ENCODE data around the gene FAIM2.

FAIM2 gene

DNA sequence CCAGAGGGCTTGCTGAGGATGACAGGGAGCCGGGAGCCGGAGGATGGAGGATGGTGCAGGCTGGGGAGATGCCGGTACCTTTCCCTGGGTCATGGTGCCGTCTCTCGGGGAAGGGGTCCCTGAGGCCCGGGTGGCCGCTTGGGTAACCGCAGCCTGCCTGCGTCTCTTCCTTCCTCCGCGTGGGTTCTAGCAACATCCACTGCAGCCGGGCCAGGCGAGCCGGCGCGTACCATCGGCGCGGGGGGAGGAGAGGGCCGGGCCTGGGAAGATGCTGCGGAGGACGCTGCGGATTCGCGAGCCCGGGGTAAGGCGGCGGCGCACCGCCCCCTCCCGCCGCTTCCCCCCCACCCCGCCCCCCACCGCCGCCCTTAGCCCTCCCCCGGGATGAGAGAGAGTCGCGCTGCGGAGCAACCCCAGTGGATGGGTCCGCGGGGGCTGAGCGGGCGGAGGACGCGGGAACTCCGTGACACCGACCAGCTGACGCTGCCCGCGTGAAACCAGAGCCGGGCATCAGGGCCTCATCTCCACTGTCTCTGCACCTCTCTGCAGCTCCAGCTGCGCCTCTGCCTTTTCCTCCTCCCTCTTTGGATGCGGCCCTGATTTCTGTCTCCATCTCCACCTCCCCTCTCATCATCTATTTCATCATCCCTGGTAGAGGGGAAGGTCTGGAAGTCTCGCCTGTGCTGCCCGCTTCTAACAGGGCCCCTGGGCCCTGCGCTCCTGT, at the start of gene FAIM2:
Gene FAIM2, minus strand, starts transcription at position 201 of the 724 bp plus-strand sequence. Its CDS starts 108 bp downstream, at position 93.
- no peak for DNase-seq (ENCODE audit: low spot score)

DNA sequence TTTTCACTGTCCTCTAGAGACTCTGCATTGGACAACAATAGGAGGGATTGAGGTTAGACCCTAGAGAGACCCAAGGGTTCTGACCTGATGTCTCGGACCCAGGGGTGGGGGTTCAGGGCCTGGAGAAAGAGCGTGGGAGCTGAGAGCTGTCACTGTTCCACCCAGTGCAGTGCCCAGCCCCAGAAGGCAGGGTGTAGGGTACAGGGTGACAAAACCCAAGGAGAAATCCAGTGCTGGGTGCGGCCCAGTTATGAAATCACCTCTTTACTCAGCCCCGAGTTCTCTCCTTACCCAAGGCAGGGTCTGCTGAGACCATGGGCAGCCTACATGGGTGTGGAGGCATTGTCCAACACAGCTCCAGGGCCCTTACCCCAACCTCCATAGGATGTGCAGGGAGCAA, 49.5 kb upstream of the FAIM2 start:
- no peak for DNase-seq (ENCODE audit: low spot score)

DNA sequence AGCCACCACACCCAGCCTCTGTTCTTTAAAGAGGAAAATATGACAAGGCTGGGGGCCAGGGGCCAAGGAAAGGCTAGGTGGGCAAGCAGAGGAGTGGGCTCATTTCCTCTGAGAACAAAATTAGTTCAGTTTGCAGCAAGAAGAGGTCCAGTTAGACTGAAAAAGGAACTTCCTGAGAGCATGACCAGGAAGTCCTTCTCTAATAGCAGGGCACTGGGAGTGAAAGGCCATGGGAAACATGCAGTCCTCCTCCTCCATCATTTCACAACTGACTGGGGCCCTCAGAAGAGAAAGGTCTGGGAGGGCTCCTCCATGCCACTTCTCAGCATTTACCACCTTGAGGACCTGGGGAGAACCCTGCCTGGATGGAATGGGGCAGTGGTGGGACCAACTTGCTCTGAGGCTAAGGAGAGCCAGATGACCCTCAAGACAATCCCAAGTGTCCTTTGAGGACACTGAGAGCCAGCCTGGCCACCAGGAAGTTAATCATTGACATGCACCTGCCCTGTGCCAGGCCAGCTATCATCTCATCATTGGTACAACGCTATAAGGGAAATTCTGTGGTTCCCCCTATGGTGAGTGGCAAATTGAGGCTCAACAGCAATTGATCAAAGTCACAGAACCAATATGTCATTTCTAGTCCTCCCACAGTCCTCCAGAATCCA, 48.8 kb upstream of the FAIM2 start:
- no peak for DNase-seq (ENCODE audit: low spot score)

DNA sequence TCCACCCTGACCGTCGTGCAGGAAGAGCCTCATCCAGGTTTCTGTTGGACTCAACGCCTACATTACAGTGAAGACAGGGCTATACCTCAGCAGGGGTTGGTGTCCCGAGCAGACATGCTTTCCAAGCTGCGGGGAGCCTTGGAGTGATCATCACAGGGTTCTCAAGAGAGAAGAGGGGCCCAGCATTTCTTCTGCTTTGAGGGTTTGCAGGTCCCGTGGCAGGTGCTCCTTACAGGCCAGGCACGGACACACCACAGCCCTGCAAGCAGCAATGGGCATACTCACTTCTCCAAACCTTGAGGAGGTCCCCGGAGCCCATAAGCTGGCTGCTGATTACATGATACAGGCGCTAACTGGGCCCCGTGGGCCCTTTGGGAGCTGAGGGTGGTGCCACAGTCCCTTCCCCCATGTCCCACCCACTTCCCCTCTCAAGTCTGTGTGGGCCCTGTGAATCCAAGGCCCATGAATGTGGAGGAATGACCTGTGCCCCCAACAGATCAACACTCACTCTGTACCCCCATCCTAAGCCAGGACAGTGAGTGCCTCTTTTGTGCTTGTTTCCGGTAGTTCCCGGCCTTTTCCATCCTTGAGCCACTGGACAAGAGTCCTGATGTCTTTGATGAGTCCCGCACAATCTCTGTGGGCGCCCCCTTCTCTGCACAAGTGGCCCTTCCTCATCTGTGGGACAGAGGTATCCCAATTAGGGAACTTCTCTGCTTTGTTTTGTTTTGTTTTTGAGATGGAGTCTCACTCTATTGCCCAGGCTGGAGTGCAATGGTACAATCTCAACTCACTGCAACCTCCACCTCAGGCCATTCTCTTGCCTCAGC, 47.9 kb upstream of the FAIM2 start:
- no peak for DNase-seq (ENCODE audit: low spot score)

DNA sequence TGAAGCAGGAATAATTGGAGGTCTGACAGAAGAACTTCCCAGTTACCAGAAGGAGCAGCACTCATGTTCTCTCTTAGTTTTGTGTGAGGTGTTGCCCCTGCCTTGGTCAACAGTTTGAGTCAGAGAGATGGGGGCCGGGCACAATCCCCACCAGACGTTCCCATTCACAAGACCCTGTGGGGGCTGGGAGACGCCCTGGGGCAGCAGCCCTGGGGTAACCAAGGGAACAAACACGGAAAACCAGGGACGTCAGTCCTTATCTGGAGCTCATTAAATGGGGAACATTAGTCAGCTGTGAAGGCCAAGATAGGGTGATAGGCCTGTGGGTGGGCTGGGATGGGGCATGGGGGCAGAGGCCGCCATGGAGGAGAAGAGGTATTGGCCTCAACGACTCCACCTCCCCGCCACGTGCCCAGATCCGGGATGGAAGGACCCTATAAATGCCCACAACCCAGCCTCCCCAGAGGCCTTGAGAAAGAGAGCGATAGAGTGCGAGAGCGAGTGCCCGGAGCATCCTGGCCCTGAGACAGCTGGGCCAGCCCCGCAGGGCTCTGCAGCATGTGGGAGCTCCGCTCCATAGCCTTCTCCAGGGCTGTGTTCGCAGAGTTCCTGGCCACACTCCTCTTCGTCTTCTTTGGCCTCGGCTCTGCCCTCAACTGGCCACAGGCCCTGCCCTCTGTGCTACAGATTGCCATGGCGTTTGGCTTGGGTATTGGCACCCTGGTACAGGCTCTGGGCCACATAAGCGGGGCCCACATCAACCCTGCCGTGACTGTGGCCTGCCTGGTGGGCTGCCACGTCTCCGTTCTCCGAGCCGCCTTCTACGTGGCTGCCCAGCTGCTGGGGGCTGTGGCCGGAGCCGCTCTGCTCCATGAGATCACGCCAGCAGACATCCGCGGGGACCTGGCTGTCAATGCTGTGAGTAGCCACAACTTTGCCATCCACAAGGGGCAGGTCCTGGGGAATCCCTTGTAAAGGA, 46.9 kb upstream of the FAIM2 start, which contains the start of gene AQP2:
Gene AQP2, plus strand, starts transcription at position 465 of the 979 bp plus-strand sequence. Its CDS starts 94 bp downstream, at position 559.
- DNase-seq (ENCODE audit: low spot score) = no peak

DNA sequence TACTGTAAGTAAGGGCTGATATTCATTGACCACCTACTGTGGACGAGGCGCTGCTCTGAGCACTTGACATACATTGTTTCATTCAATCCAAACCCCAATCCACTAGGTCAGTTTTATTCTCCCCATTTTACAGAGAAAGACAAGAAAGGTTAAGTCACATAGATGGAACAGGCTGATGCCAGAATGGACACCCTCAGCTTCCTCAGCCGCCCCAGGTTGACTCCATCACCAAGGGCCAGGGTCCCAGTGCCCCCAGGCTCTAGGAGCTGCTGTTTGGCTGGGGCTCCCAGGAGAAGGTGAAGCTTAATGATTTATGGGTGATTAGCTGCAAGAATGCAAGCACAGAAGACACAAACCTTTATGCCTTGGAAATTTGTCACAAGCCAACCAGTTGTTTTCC, 46.2 kb upstream of the FAIM2 start:
- DNase-seq (ENCODE audit: low spot score) = no peak

DNA sequence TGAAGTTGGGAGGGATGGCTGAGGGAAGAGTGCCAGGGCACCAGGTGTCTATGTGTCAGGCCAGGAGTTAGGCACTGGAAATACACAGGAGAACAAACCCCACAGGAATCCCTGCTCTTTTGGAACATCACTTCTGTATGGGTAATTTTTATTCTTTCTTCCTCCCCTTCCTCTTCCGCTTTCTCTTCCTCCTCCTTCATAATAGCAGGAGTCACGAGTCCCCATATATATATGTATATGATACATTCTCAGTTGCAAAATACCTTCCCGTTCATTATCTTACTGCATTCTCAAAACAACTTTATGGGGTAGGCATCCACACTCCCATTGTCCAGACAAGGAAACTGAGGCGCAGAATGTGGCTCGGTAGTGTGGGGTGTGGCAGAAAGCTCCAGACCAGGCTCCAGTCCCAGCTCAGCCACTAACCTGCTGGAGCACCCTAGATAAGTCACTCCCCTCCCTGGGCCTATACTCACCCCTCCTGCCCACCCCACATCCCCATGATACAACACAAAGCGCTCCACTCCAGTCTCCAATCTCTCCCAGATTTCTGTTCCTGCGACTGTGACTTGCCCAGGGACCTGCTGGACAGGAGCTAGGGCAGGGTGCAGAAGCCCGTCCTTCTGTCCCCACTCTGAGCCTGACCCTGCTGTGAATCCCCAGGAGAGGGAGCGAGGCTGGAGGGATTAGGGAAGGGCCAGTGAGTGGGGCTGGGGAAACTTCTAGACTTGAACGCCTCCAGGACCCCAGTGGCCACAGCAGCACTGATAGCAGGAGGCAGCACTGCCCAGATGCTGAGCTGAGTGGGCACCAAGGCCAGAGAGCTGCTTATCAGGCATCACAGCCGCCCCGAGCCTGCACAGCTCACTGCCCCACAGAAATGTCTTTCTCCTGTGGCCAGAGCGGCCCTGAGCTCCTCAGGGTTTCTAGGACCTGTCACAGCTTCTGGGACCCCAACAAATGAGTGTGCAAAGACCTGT, 45.5 kb upstream of the FAIM2 start:
- DNase-seq (ENCODE audit: low spot score) = no peak

DNA sequence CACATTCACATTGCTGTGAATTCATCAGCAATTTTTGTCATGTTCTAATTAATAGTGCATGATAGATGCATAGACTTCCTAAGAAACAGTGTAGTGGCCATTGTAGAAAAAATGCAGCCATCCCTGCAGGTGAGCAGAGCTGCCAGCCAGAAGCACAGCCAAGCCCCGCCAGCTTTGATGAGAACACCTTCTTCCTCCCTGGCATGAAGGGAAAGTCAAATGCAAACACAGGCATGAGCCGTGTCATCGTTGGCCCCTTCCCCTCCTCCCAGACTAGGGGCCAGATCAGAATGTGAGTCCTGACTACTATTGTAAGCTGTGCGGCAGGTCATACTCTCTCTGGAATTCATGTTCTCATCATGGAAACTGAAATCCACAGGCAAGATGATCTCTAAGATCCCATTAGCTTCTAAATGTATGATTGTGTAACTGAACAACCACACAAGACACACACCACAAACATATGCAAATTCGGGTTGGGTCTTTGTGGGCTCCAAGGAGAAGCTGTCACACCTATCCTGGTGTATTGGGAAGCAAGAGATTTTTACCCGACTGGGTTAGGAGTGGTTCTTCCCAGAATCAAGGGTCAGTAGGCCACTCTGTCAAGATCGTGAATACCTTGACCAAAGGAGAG, 44.0 kb upstream of the FAIM2 start:
- DNase-seq (ENCODE audit: low spot score) = no peak

DNA sequence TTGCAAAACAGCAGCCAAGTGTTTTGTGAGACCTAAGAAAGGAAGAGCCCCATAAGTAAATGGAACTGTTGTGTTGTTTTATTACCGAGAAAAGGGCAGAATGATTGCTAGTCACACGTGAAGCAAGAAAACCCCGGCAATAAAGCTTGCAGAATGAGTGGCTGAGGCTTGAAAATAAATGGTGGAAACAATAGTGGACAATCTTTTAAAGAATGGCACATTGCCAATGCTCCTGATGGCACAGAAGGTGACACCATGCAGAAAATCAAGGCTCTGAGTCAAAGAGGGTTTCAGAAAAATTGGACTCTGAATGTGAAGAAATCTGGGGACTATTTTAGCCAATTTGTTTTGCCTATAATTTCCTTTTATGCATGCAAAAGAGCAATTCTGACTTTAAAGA, 42.8 kb upstream of the FAIM2 start:
- no peak for DNase-seq (ENCODE audit: low spot score)

DNA sequence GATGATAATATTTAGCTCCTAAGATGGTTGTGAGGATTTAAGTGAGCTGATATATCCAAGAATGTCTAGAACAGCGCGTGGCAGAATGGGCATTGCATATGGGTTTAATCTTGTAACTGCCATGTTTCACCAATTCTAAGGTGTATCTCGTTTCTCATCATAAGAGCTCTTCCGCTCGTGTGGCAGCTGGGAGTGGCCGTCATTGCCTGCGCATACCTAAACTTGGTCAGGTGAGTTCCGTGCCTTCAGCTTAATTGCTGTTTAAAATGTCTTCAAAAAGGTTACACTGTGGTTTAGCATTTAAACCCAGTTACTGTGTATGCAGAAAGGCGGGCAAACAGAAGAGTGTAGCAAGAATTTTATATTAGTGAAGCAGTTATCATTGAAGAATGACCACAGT, 42.4 kb upstream of the FAIM2 start:
- no peak for DNase-seq (ENCODE audit: low spot score)

DNA sequence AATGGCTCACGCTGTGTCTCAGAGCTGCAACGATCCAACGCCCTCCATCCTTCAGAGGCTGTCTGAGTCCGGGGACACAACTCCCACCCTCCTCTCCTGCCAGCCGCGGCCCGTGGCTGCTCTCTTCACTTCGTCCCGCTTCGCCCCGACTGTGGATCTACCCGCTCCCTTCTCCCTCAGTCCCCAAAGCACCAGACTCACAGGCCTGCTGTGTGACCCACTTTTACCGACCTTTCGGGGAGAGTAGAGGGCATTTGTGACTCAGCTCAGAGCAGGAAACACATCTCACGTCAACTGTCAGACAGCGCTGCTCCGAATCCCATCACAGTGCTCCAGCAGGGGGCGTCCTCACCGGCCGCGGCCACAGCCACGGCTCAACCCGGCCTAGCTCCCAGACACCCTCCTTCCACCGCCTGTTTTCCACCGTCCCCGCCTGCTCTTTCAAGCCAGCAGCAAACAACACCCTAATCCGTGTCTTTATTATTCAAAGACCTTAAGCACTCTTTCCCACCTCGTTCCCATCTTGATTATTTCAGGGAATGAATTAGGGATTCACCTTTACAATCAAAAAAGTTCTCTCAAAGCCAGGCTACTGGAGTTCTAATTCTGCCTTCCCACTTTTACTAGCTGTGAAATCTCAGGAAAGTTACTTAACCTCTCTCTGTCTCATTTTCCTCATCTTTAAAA, 41.8 kb upstream of the FAIM2 start:
- peak; percentile 93 for DNase-seq (ENCODE audit: low spot score)

DNA sequence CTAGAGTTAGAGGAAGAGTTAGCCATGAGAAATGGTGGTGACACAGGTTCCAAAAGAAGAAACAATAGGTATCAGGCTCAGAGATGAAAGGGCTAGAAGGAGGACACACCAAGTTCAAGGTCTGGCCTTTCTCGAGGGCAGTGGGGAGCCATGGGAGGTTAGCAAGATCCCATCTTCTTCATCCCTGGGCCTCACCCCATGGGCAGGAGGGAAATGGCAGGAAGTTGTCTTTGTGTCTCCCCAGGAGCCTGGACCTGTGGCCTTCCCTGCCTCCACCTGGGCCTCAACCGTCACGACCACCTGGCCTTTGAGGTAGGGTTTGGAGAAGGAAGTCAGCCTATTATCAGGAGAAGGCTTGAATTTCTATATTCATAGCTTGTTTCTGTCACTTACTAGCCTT, 41.0 kb upstream of the FAIM2 start:
- no peak for DNase-seq (ENCODE audit: low spot score)

DNA sequence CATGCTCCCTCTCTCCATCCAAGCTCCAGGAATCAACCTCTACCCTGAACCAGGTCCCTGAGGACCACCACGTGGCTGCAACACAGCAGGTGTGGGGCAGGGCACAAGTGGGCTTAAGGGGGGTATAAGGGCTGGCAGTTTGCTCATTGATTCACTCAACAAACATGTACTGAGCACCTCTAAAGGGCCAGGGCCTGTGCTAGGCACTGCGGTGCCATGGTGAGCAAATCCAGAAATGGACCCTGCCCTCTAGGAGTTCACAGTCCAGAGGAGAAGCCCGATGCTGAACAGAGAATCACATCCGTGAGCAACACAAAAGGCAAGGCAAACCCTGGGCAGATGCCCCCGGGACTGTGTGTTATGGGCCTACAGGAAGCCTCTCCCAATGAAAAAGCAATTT, 40.3 kb upstream of the FAIM2 start:
- no peak for DNase-seq (ENCODE audit: low spot score)

DNA sequence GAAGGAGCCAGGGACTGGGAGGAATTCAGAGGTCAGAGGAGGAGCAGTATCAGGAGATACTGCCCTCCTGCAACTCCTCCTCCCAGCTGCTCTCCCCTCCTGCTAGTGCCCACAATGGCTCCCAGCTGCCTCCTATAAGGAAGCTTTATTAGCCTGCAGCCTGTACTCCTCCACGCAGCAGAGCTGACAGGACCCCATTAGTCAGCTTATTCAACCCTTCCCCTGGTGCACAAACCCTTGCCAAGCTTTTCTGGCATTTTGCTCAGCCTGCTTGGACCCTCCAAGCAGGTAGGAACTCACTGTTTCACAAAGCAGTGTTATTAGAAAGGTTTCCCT, 39.9 kb upstream of the FAIM2 start:
- no peak for DNase-seq (ENCODE audit: low spot score)

DNA sequence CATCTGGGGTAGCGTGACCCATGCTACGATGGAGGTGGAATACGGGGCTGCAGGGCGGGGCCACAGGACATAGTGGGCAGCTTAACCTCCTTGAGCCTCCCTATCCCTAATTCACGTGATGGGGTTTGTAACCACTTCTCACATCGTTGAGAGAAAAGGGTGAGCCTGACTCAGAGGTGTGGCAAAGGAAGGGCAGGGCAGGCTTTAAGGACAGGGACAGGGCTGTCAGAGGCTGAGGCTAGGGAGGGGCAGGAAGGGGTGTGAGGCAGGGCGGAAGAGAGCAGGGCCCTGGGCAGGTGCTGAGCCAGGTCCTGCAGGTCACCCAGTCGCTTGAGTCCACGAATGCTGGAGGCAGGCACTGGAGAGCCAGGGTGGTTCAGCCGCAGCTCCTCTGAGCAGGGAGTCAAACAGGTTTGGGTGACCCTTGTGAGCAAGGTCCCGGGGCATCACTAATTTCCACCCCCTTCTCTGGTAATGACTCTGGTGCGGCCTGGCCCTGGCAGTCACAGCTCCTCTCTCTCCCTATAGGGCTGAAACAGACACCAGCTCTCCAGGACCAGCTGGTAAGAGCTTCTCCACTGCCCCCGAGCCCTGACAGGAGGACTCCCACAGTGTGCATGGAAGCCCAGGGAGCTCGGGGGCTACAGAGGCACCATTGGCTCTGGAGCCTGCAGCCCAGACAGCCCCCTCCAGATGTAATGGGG, 39.4 kb upstream of the FAIM2 start:
- DNase-seq (ENCODE audit: low spot score) = no peak

DNA sequence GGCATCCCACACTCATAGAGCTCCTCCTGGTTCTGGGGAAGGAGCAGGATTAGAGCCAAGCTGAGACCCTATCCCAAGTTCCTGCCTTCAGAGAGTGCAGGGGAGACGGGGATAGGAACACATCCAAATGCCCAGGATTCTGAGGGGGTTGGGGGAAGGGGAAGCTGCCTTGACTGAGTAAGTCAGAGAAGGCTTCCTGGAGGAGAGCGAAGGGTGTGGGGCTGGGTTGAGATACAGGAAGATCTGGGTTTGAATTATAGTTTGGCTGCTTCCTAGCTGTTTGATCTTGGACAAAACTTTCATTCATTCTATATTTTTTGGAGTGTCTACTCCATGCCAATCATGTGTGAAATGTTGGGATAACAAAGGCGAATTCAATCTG, 38.8 kb upstream of the FAIM2 start:
- DNase-seq (ENCODE audit: low spot score) = no peak

DNA sequence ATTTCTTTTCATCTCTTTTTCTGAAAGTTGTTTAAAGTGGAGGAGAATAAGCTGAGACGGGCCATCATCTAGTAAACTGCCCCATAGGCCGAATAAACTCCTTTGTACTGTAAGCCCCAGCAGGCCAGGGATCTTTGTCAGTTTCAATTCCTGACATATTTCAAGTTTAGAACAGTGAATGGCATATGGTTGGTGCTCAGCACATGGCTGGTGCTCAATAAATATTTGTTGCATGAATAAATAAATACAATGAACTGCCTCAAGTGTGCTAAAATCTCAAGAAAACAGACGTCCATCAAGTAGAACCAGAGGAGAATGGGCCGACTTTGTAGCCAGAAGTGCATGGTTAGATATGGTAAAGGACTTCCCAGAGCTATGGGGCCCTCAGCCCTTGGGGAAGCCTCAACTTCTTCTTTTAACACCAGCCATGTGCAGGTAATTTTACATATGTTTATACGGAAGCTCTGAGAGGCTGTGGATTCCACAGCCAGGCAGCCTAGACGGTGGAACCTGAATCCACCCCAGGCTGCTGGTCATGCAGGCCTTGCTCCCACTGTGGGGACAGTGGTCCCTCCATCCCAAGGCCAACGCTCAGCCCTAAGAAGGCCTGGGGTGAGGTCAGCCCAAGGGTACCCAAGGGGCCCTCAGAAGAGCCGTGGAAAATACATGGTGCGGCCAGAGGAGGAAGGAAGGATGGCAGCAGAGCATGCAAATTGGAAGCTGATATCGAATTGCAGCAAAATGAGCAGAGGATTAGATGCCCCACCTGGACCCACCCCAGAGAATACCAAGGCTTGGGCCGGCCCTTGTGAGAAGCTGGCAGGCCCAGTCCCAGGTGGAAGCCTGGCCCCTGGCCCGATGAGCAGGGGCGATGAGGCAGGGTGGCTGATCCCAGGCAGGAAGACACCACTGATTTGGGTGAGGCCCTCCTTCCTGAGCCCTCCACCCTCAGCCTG, 38.1 kb upstream of the FAIM2 start:
- no peak for DNase-seq (ENCODE audit: low spot score)

DNA sequence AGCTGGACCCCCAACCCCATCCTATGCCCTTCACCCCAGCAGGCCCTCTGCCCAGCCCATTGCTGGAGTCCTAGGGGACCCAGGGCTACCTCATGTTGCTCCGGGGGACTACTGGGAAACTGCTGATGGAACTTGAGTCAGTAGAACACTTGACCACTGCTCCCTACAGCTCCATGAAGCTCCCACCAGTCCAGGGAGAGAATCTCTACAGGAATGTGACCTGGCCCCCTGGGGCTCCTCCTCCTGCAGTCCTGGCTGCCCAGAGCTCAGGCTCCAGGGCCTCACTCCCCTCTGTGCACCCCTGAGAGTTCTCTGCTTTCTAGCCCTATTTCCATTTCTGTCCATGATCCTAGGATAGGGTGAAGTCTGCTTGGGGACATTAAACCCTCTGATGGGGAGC, 36.0 kb upstream of the FAIM2 start:
- DNase-seq (ENCODE audit: low spot score) = no peak

Data from activated CD4-positive, alpha-beta T cell treated with anti-CD3 and anti-CD28 coated beads, Interleukin-2, Interleukin-4, amounts not matched to agents 100 ng/mL and 50 ng/mL, durations not matched to agents 16 hours and 8 hours (primary cell).